ENCODE results near the gene CTIF. TPM values are rescaled to one million over a fixed set of nuclear protein-coding genes. Genes with fewer than 3 reads are reported as not detected.

CTIF gene
- total RNA-seq, 3 donors from 2014 or later = 13.2 to 50.3 (median 19.6) TPM

GRCh38 chr18:48555465-48555995, 16.7 kb downstream of the CTIF start:
- Histone ChIP-seq H3K4me3 (no peak overlapping the region), H3K4me1 (ENCODE audit: low read depth) (no peaks in the 10 kb centered on the region), H3K9me3 (no peaks in the 10 kb centered on the region), H3K36me3 (ENCODE audit: low read depth) (no peaks in the 10 kb centered on the region)
- TF ChIP-seq CTCF (IDR thresholded peaks at IDR 0.05) = no peak
- ATAC-seq = no peak
- intact Hi-C loops (cut with DNase I, micrococcal nuclease) = no loop called here
- DNase-seq = no peak

GRCh38 chr18:48557640-48558174, 18.9 kb downstream of the CTIF start:
- no peak overlapping the region for H3K4me3 ChIP-seq
- intact Hi-C loops (cut with DNase I, micrococcal nuclease) = no loop called here
- H3K36me3 ChIP-seq (ENCODE audit: low read depth) = no peaks in the 10 kb centered on the region
- H3K9me3 ChIP-seq = no peaks in the 10 kb centered on the region
- no peak for TF ChIP-seq CTCF (IDR thresholded peaks at IDR 0.05)
- no peak for DNase-seq
- H3K4me1 ChIP-seq (ENCODE audit: low read depth) = no peaks in the 10 kb centered on the region
- no peak for ATAC-seq

- ATAC-seq (no peak), DNase-seq (no peak)
- H3K36me3 ChIP-seq (ENCODE audit: low read depth) = no peaks in the 10 kb centered on the region
- intact Hi-C loops (cut with DNase I, micrococcal nuclease) = no loop called here
- H3K9me3 ChIP-seq = no peaks in the 10 kb centered on the region
- TF ChIP-seq CTCF (IDR thresholded peaks at IDR 0.05) = no peak
- H3K4me3 ChIP-seq = no peak overlapping the region
- no peaks in the 10 kb centered on the region for H3K4me1 ChIP-seq (ENCODE audit: low read depth)
These were observed 19.4 kb downstream of the CTIF start for GRCh38 chr18:48558248-48558647.

GRCh38 chr18:48560491-48560890, 21.7 kb downstream of the CTIF start:
- H3K4me1 ChIP-seq (ENCODE audit: low read depth) = no peaks in the 10 kb centered on the region
- no peak for TF ChIP-seq CTCF (IDR thresholded peaks at IDR 0.05)
- DNase-seq (no peak), ATAC-seq (no peak)
- intact Hi-C loops (cut with DNase I, micrococcal nuclease) = no loop called here
- no peak overlapping the region for H3K4me3 ChIP-seq
- no peaks in the 10 kb centered on the region for H3K36me3 ChIP-seq (ENCODE audit: low read depth)
- H3K9me3 ChIP-seq = no peaks in the 10 kb centered on the region

GRCh38 chr18:48562075-48562474, 23.2 kb downstream of the CTIF start:
- no peaks in the 10 kb centered on the region for H3K36me3 ChIP-seq (ENCODE audit: low read depth)
- intact Hi-C loops (cut with DNase I, micrococcal nuclease) = no loop called here
- H3K4me1 ChIP-seq (ENCODE audit: low read depth) = no peaks in the 10 kb centered on the region
- no peaks in the 10 kb centered on the region for H3K9me3 ChIP-seq
- H3K4me3 ChIP-seq = no peak overlapping the region
- TF ChIP-seq CTCF (IDR thresholded peaks at IDR 0.05) = no peak
- ATAC-seq (no peak), DNase-seq (no peak)

- no peaks in the 10 kb centered on the region for H3K9me3 ChIP-seq
- TF ChIP-seq CTCF (IDR thresholded peaks at IDR 0.05) = no peak
- ATAC-seq = peak; percentile 12
- H3K36me3 ChIP-seq (ENCODE audit: low read depth) = no peaks in the 10 kb centered on the region
- intact Hi-C loops (cut with DNase I, micrococcal nuclease) = no loop called here
- H3K4me3 ChIP-seq = no peak overlapping the region
- no peak for DNase-seq
- H3K4me1 ChIP-seq (ENCODE audit: low read depth) = no peaks in the 10 kb centered on the region
These were observed 24.2 kb downstream of the CTIF start for GRCh38 chr18:48563027-48563426.

All from mucosa of descending colon (tissue), 3 donors.